HCT116 (cell line): ENCODE results near the gene CEP20. TPM values are rescaled to one million over a fixed set of nuclear protein-coding genes. Genes with fewer than 3 reads are reported as not detected.

ENCODE experiments used
- ATAC-seq: fragments of 200-7000 bp; cut with Tn5 transposase; 2 replicates; pipeline ENCODE4 v1.9.1; 2020; ENCODE audit warnings: mild to moderate bottlenecking, moderate library complexity
- BruUV-seq: library from RNA; stranded (reverse); fragments of 400-500 nt; replicated peaks from 2 replicates; lab custom pipeline; 2021; lab: Mats Ljungman, UMichigan
- CTCF ChIA-PET: fragments of 300-600 bp; sonication (Branson Sonifier 250); formaldehyde crosslinking; loops from one replicate; lab custom pipeline; 2021; ENCODE audit warnings: antibody characterized with exemption; lab: Charles Lee
- POLR2A ChIA-PET: fragments of 300-600, 350-600 bp; sonication (Branson Sonifier 250); formaldehyde crosslinking; loops from one replicate; lab custom pipeline; 2021; ENCODE audit warnings: antibody characterized with exemption; lab: Charles Lee
- RAD21 ChIA-PET, 2 experiments: fragments of 300-600 bp; sonication (Branson Sonifier 250); formaldehyde crosslinking; loops; one replicate each; lab custom pipeline; 2023; ENCODE audit warnings: low total read pairs in 2 of 2; ENCODE audit not compliant: uncharacterized antibody in 2 of 2, unreplicated experiment in 2 of 2, low non-redundant PET in 1 of 2; lab: Charles Lee
- DNase-seq: peaks from one replicate; pipeline ENCODE4 v3.0.0-alpha.2; 2010; ENCODE audit warnings: low read depth, low spot score
- H2AFZ ChIP-seq: fragments of 200-600 bp; shearing (Covaris generic), sonication (generic); 2 replicates; pipeline ENCODE4 v1.6.1; 2017; ENCODE audit warnings: low read depth, mixed run types, mixed read lengths, antibody characterized with exemption, low read length; ENCODE audit not compliant: poor library complexity, severe bottlenecking
- H3K27ac ChIP-seq: 2 replicates; pipeline ENCODE4 v1.5.1; 2012; ENCODE audit warnings: low read depth, low read length
- H3K27me3 ChIP-seq: fragments of 200-600 bp; sonication (generic); 2 replicates; pipeline ENCODE4 v1.6.1; 2016; ENCODE audit warnings: mixed run types, low read length, mixed read lengths; ENCODE audit not compliant: insufficient read depth
- H3K36me3 ChIP-seq, 2 experiments: fragments of 200-500 bp in 1 of 2; fragments of 200-600 bp in 1 of 2; sonication (Bioruptor generic) in 1 of 2; sonication (generic) in 1 of 2; 2 replicates each; pipeline versions ENCODE4 v1.5.1 to v1.6.1; 2014 to 2016; ENCODE audit warnings: low read length in 2 of 2, inconsistent platforms in 1 of 2, mixed read lengths in 1 of 2, mixed run types in 1 of 2; ENCODE audit not compliant: insufficient read depth in 2 of 2, control insufficient read depth in 1 of 2
- H3K4me1 ChIP-seq, 2 experiments: fragments of 200-600 bp in 1 of 2; sonication (generic) in 1 of 2; 2 replicates each; pipeline versions ENCODE4 v1.5.1 to v1.6.1; 2012 to 2017; ENCODE audit warnings: low read length in 2 of 2, inconsistent platforms in 1 of 2, mild to moderate bottlenecking in 1 of 2, mixed read lengths in 1 of 2, mixed run types in 1 of 2, moderate library complexity in 1 of 2; ENCODE audit not compliant: insufficient read depth in 2 of 2, control insufficient read depth in 1 of 2
- H3K4me2 ChIP-seq: fragments of 200-600 bp; sonication (generic); 2 replicates; pipeline ENCODE4 v1.6.1; 2017; ENCODE audit warnings: mixed run types, low read length, mixed read lengths
- H3K4me3 ChIP-seq, 2 experiments: fragments of 200-600 bp in 1 of 2; sonication (generic) in 1 of 2; replicated peaks in 1 of 2; 2 replicates each; pipeline ENCODE4 v1.5.1; 2011 to 2016; ENCODE audit warnings: low read length in 2 of 2, control low read depth in 1 of 2, low read depth in 1 of 2, mild to moderate bottlenecking in 1 of 2, mixed read lengths in 1 of 2, mixed run types in 1 of 2
- H3K79me2 ChIP-seq: fragments of 200-600 bp; sonication (generic); 2 replicates; pipeline ENCODE4 v1.6.1; 2017; ENCODE audit warnings: mild to moderate bottlenecking, mixed run types, low read length, moderate library complexity, mixed read lengths; ENCODE audit not compliant: insufficient read depth
- H3K9ac ChIP-seq: fragments of 200-600 bp; sonication (generic); 2 replicates; pipeline ENCODE4 v1.6.1; 2016; ENCODE audit warnings: low read length, mixed read lengths
- H3K9me2 ChIP-seq: fragments of 200-600 bp; sonication (generic), shearing (Covaris generic); 2 replicates; pipeline ENCODE4 v1.6.1; 2017; ENCODE audit warnings: mixed run types, mild to moderate bottlenecking, moderate library complexity; ENCODE audit not compliant: insufficient read depth
- H3K9me3 ChIP-seq, 2 experiments: fragments of 200-500 bp in 1 of 2; fragments of 200-600 bp in 1 of 2; sonication (Bioruptor generic) in 1 of 2; sonication (generic) in 1 of 2; 2 replicates each; pipeline ENCODE4 v1.6.1; 2014 to 2017; ENCODE audit warnings: low read length in 2 of 2, mixed read lengths in 2 of 2, inconsistent platforms in 1 of 2, low read depth in 1 of 2, mild to moderate bottlenecking in 1 of 2, mixed run types in 1 of 2, moderate library complexity in 1 of 2; ENCODE audit not compliant: control insufficient read depth in 1 of 2, insufficient read depth in 1 of 2
- H4K20me1 ChIP-seq: fragments of 200-600 bp; sonication (generic), shearing (Covaris generic); 2 replicates; pipeline ENCODE4 v1.6.1; 2017; ENCODE audit warnings: mixed run types, mild to moderate bottlenecking, moderate library complexity; ENCODE audit not compliant: insufficient read depth
- ATF3 ChIP-seq: IDR thresholded peaks from 2 replicates; pipeline ENCODE4 v1.6.1; 2012
- CBX3 ChIP-seq: IDR thresholded peaks from 2 replicates; pipeline ENCODE4 v1.6.1; 2012; ENCODE audit warnings: low read depth
- CEBPB ChIP-seq: IDR thresholded peaks from 2 replicates; pipeline ENCODE4 v1.6.1; 2012; ENCODE audit warnings: low read depth
- CTCF ChIP-seq, 3 experiments: fragments of 200-600 bp in 1 of 3; sonication (generic) in 1 of 3; IDR thresholded peaks in 2 of 3; conservative IDR thresholded peaks in 1 of 3; 2 replicates each; pipeline ENCODE4 v1.5.1; 2012 to 2017; ENCODE audit warnings: low read depth in 2 of 3, low read length in 2 of 3, antibody characterized with exemption in 1 of 3, borderline replicate concordance in 1 of 3, control low read depth in 1 of 3, mild to moderate bottlenecking in 1 of 3, mixed read lengths in 1 of 3, mixed run types in 1 of 3, moderate library complexity in 1 of 3; ENCODE audit not compliant: insufficient read depth in 1 of 3
- ELF1 ChIP-seq: IDR thresholded peaks from 2 replicates; pipeline ENCODE4 v1.6.1; 2012; ENCODE audit warnings: low read depth, borderline replicate concordance
- FOSL1 ChIP-seq: IDR thresholded peaks from 2 replicates; pipeline ENCODE4 v1.6.1; 2012; ENCODE audit warnings: low read depth
- JUND ChIP-seq: IDR thresholded peaks from 2 replicates; pipeline ENCODE4 v1.6.1; 2012
- MAX ChIP-seq: IDR thresholded peaks from 2 replicates; pipeline ENCODE4 v1.6.1; 2012
- POLR2A ChIP-seq: IDR thresholded peaks from 2 replicates; pipeline ENCODE4 v1.7.0; 2011; ENCODE audit warnings: borderline replicate concordance; ENCODE audit not compliant: insufficient read depth, insufficient read length; ENCODE audit errors: extremely low read depth
- POLR2AphosphoS5 ChIP-seq: IDR thresholded peaks from 2 replicates; pipeline ENCODE4 v1.6.1; 2011; ENCODE audit warnings: mild to moderate bottlenecking, low read depth, low read length, moderate library complexity
- RAD21 ChIP-seq: IDR thresholded peaks from 2 replicates; pipeline ENCODE4 v1.6.1; 2012; ENCODE audit warnings: low read depth, mild to moderate bottlenecking
- REST ChIP-seq: IDR thresholded peaks from 2 replicates; pipeline ENCODE4 v1.6.1; 2012; ENCODE audit warnings: low read depth
- SIN3A ChIP-seq: IDR thresholded peaks from 2 replicates; pipeline ENCODE4 v1.6.1; 2012; ENCODE audit warnings: low read depth
- SRF ChIP-seq: IDR thresholded peaks from 2 replicates; pipeline ENCODE4 v1.6.1; 2012; ENCODE audit warnings: low read depth
- TCF7L2 ChIP-seq: IDR thresholded peaks from 2 replicates; pipeline ENCODE4 v1.7.0; 2011; ENCODE audit warnings: borderline replicate concordance, inconsistent platforms; ENCODE audit not compliant: insufficient read depth, insufficient read length; ENCODE audit errors: extremely low read depth
- ZBTB33 ChIP-seq: IDR thresholded peaks from 2 replicates; pipeline ENCODE4 v1.6.1; 2011; ENCODE audit warnings: mild to moderate bottlenecking, low read length, moderate library complexity; ENCODE audit not compliant: insufficient replicate concordance; ENCODE audit errors: extremely low read depth
- ZFX ChIP-seq: fragments of 450-650 bp; IDR thresholded peaks from 2 replicates; pipeline ENCODE4 v1.6.1; 2017
- ZNF274 ChIP-seq: fragments of 200-500 bp; sonication (Bioruptor generic); IDR thresholded peaks from 2 replicates; pipeline ENCODE4 v1.6.1; 2014; ENCODE audit warnings: mild to moderate bottlenecking, low read depth, low read length, inconsistent platforms
- intact Hi-C: fragments of 100-400 bp; cut with micrococcal nuclease; formaldehyde crosslinking; loops from 2 replicates; pipeline ENCODE4 v1.10.0; 2022
- total RNA-seq: library from RNA; stranded (reverse); gene quantifications from one replicate; pipeline ENCODE4 v1.2.1, GENCODE V29; 2021; ENCODE audit not compliant: unreplicated experiment

The CEP20 gene
- total RNA-seq, 1 experiment from 2014 or later, result 67.7 TPM

- Histone ChIP-seq H3K4me2 (no peak overlapping the region), H2AFZ (no peak overlapping the region), H3K27ac (no peak overlapping the region), H3K79me2 (no peaks in the 10 kb centered on the region), H3K9me3 (no peaks in the 10 kb centered on the region), H3K9ac (no peak overlapping the region), H3K4me3 (no peak overlapping the region), H3K27me3 (no peaks in the 10 kb centered on the region), H3K4me1 (no peaks in the 10 kb centered on the region), H3K36me3 (no peaks in the 10 kb centered on the region), H3K9me2 (no peaks in the 10 kb centered on the region), H4K20me1 (no peaks in the 10 kb centered on the region)
- DNase-seq, result no peak
- ChIA-PET POLR2A (no interaction called here), CTCF (no interaction called here), RAD21 (no interaction called here)
- no peak for ATAC-seq
- BruUV-seq, result no TSS peak
- intact Hi-C loops, result no loop called here
- TF ChIP-seq CTCF (IDR thresholded peaks at IDR 0.05 in 2 of 3, conservative IDR thresholded peaks at IDR 0.05 in 1 of 3; ENCODE audit: borderline replicate concordance in 1 of 3, insufficient read depth in 1 of 3, low read depth in 2 of 3, low read length in 2 of 3) (no peak), POLR2AphosphoS5 (no peak), REST (no peak), CBX3 (no peak), ZNF274 (no peak), ATF3 (no peak), JUND (no peak), SRF (no peak), ZFX (no peak), ZBTB33 (no peak), SIN3A (no peak), CEBPB (no peak), ELF1 (no peak), FOSL1 (no peak), RAD21 (no peak), MAX (no peak), POLR2A (no peak), TCF7L2 (no peak)
- TF ChIP-seq, all 23 proteins: peak for 0
Measured at GRCh38 chr16:15857724-15858560, 30.5 kb downstream of the CEP20 start.
